ENCODE measurements around the gene ZDHHC14. TPM values are rescaled to one million over a fixed set of nuclear protein-coding genes. Genes with fewer than 3 reads are reported as not detected.
A peak's percentile ranks its signal among the peaks of the same experiment; 100 is the strongest.

Gene ZDHHC14
- total RNA-seq, 1 donor from 2014 or later = 6.8 TPM

DNA sequence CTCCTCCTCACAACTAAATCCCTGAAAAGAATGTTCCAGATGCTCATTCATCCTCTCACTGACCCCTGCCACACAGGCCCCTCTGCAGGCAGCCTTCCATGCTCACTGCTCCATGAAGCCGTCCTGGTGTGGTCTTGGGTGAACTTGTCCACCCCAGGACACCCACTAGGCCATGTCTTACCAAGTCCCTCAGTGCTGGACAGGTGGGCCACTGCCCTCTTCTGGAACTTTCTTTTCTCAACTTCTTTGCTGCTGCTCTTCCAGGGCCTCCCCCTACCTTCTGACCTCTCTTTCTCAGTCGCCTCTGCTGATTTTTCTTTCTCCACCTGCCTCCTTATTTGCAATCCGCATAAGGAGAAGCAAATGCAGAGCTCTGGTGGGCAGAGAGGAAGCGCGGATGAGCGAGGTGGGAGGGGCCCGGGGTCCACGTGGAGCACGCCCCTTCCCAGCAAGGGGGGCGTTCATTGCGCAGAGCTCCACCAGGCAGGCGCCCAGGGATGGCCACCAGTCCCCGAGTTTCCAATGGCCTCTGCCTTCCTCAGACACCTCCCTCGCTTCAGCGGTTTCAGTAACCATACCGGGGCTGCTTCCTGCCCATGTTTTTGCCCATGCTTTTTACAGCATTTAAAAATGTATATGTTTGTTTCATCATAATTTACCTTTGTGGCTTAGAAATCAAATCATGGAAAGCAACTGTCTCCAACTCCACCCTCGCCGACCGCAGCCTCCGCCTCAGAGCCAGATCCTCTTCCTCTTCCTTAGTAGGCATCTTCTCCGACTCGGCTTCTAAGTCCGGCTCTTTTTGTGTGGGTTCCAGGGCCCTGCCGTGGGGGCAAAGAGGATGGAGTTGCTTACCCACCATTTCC is 129.6 kb downstream of the ZDHHC14 start:
- H3K27me3 ChIP-seq (ENCODE audit: control insufficient read depth in 3 of 3, insufficient read depth in 3 of 3, low read length in 3 of 3) = no peaks in the 10 kb centered on the region
- H3K27ac ChIP-seq (ENCODE audit: low read depth, low read length) = no peak overlapping the region
- no peak overlapping the region for H3K9ac ChIP-seq (ENCODE audit: low read depth in 1 of 3, low read length in 3 of 3)
- H3K4me1 ChIP-seq (ENCODE audit: control insufficient read depth in 3 of 3, insufficient read depth in 3 of 3, low read length in 3 of 3) = peaks cover 11 to 20% (median 13%) of the 10 kb centered on the region in 3 donors
- H3K4me3 ChIP-seq (ENCODE audit: low read length in 3 of 3) = no peak overlapping the region
- peaks cover 0 to 2% (median 0%) of the 10 kb centered on the region in 3 donors for H3K36me3 ChIP-seq (ENCODE audit: control insufficient read depth in 3 of 3, insufficient read depth in 3 of 3, low read length in 3 of 3)
- H3K9me3 ChIP-seq (ENCODE audit: control insufficient read depth in 3 of 3, low read length in 3 of 3) = peaks cover 0 to 5% (median 0%) of the 10 kb centered on the region in 3 donors

DNA sequence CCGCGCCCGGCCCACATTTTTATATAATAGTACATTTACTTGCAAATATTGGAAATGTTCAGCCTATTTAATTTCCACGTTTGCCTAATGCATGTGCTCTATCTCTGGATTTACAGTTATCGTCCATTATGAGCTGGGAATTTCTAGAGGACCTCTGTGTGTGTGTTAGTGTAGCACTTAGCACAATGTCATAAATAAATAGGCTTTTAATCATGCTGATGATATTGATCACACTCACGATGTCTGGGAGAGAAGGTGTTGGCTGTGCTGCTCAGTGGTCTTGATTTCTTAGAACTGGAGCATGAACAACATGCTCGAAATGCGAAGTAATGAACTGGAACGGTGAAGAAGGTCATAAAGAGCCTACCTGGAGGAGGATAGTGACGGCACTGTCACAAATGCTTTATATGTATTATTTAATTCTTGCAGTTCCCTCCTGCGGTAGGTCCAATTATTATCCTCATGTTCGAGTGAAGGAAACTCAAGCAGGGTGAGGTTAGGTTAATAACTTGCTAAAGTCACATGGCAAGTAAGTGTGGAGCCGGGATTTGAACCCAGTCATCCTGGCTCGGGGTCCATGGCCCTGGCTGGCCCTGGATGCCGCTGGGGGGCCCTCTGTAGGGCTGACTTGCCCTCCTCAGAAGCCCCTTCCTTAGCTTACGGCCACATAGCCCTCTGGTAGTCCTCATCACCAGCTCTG is 130.8 kb downstream of the ZDHHC14 start:
- Histone ChIP-seq H3K4me3 (ENCODE audit: low read length in 3 of 3) (no peak overlapping the region), H3K36me3 (ENCODE audit: control insufficient read depth in 3 of 3, insufficient read depth in 3 of 3, low read length in 3 of 3) (no peaks in the 10 kb centered on the region)

DNA sequence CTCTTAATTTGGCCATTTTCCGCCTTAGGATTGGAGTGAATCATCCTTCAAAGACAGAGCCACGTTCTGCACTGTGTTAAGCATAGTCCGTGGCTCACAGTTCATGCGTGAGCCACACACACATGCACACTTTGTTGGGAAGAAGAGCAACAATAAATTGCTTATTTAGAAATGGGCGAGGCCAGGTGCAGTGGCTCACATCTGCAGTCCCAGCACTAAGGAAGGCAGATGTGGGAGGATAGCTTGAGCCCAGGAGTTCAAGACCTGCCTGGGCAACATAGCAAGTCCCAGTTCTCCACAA is 131.3 kb downstream of the ZDHHC14 start:
- H3K9ac ChIP-seq (ENCODE audit: low read depth in 1 of 3, low read length in 3 of 3) = no peak overlapping the region
- no peak overlapping the region for H3K4me3 ChIP-seq (ENCODE audit: low read length in 3 of 3)
- peaks cover 11 to 26% (median 13%) of the 10 kb centered on the region in 3 donors for H3K4me1 ChIP-seq (ENCODE audit: control insufficient read depth in 3 of 3, insufficient read depth in 3 of 3, low read length in 3 of 3)
- H3K36me3 ChIP-seq (ENCODE audit: control insufficient read depth in 3 of 3, insufficient read depth in 3 of 3, low read length in 3 of 3) = no peaks in the 10 kb centered on the region
- H3K27ac ChIP-seq (ENCODE audit: low read depth, low read length) = no peak overlapping the region
- H3K9me3 ChIP-seq (ENCODE audit: control insufficient read depth in 3 of 3, low read length in 3 of 3) = no peaks in the 10 kb centered on the region
- H3K27me3 ChIP-seq (ENCODE audit: control insufficient read depth in 3 of 3, insufficient read depth in 3 of 3, low read length in 3 of 3) = no peaks in the 10 kb centered on the region

More for the DNA sequence above, 130.8 kb downstream of the ZDHHC14 start:
- H3K27me3 ChIP-seq (ENCODE audit: control insufficient read depth in 3 of 3, insufficient read depth in 3 of 3, low read length in 3 of 3) = no peaks in the 10 kb centered on the region
- H3K9me3 ChIP-seq (ENCODE audit: control insufficient read depth in 3 of 3, low read length in 3 of 3) = no peaks in the 10 kb centered on the region
- H3K4me1 ChIP-seq (ENCODE audit: control insufficient read depth in 3 of 3, insufficient read depth in 3 of 3, low read length in 3 of 3) = peaks cover 11 to 25% (median 13%) of the 10 kb centered on the region in 3 donors
- no peak overlapping the region for H3K27ac ChIP-seq (ENCODE audit: low read depth, low read length)
- no peak overlapping the region for H3K9ac ChIP-seq (ENCODE audit: low read depth in 1 of 3, low read length in 3 of 3)

DNA sequence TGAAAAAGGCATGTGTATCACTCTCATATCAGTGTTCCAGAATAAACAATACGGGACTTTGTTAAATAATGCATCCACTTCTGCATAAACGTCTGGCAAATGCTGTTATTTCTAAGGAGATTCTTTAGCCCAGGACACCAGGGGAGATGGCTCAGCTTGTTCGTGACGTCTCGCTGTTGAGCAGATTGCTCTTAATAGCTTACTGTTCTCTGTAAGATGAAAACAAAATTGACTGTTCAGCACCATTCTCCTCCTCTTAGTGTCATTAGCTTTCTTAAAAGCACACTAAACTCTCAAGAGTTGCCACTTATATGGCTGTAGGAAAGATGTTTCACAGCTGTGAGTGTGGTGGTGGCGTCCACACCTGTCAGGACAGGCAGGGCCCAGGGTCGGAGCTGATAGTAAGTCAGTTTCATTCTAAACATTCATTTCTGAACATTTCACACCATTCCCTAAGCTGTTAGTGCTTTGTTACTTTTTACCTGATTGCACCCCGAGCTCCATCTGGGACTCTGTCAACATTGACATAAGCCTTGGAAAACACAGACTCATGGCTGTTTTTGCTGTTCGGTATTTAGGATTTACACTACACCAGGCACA is 132.1 kb downstream of the ZDHHC14 start:
- no peak overlapping the region for H3K9ac ChIP-seq (ENCODE audit: low read depth in 1 of 3, low read length in 3 of 3)

DNA sequence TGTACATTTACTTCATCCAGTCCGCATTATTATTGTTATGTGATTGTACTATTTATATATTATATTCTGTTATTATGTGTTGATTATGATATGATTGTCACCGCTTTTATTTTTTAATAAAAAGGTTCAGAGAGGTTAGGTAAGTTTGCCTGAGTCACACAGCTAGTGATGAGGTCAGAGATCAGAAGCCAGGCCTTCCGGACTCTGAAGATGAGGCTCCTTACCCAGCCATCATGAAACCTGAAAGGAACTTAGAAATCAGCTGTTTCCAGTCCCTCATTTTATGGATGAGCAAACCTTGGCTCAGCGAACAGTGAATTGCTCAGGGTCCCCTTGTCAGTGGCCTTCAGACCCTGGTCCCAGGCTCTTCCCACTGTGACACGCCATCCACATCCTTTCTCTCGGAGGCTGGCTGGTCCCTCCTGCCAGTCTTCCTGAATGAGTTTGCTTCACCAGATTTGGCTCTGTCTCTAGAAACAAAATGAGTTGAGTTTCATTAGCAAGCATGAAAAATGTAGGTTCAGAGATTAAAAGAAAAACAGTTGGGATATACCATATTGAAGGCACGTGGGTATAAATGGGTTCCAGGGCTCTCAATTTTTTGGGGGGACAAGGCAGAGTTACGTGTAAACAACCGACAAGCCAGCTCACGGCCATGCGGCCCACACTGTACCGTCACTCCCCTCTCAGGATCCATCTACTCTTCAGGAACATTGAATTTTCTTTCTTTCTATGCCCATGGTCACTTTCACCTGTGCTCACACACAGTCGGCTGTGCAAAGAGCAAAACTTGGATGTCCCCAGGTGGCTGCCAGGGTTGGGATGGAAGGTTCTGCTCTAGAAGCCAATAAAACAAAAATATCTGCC is 132.9 kb downstream of the ZDHHC14 start:
- Histone ChIP-seq H3K4me1 (ENCODE audit: control insufficient read depth in 3 of 3, insufficient read depth in 3 of 3, low read length in 3 of 3) (peaks cover 13 to 29% (median 14%) of the 10 kb centered on the region in 3 donors), H3K9me3 (ENCODE audit: control insufficient read depth in 3 of 3, low read length in 3 of 3) (no peaks in the 10 kb centered on the region), H3K9ac (ENCODE audit: low read depth in 1 of 3, low read length in 3 of 3) (no peak overlapping the region), H3K27ac (ENCODE audit: low read depth, low read length) (no peak overlapping the region), H3K4me3 (ENCODE audit: low read length in 3 of 3) (no peak overlapping the region), H3K27me3 (ENCODE audit: control insufficient read depth in 3 of 3, insufficient read depth in 3 of 3, low read length in 3 of 3) (no peaks in the 10 kb centered on the region), H3K36me3 (ENCODE audit: control insufficient read depth in 3 of 3, insufficient read depth in 3 of 3, low read length in 3 of 3) (no peaks in the 10 kb centered on the region)

More for the DNA sequence above, 132.1 kb downstream of the ZDHHC14 start:
- Histone ChIP-seq H3K27me3 (ENCODE audit: control insufficient read depth in 3 of 3, insufficient read depth in 3 of 3, low read length in 3 of 3) (no peaks in the 10 kb centered on the region), H3K36me3 (ENCODE audit: control insufficient read depth in 3 of 3, insufficient read depth in 3 of 3, low read length in 3 of 3) (no peaks in the 10 kb centered on the region), H3K4me3 (ENCODE audit: low read length in 3 of 3) (no peak overlapping the region), H3K9me3 (ENCODE audit: control insufficient read depth in 3 of 3, low read length in 3 of 3) (no peaks in the 10 kb centered on the region), H3K4me1 (ENCODE audit: control insufficient read depth in 3 of 3, insufficient read depth in 3 of 3, low read length in 3 of 3) (peaks cover 11 to 26% (median 13%) of the 10 kb centered on the region in 3 donors), H3K27ac (ENCODE audit: low read depth, low read length) (no peak overlapping the region)

DNA sequence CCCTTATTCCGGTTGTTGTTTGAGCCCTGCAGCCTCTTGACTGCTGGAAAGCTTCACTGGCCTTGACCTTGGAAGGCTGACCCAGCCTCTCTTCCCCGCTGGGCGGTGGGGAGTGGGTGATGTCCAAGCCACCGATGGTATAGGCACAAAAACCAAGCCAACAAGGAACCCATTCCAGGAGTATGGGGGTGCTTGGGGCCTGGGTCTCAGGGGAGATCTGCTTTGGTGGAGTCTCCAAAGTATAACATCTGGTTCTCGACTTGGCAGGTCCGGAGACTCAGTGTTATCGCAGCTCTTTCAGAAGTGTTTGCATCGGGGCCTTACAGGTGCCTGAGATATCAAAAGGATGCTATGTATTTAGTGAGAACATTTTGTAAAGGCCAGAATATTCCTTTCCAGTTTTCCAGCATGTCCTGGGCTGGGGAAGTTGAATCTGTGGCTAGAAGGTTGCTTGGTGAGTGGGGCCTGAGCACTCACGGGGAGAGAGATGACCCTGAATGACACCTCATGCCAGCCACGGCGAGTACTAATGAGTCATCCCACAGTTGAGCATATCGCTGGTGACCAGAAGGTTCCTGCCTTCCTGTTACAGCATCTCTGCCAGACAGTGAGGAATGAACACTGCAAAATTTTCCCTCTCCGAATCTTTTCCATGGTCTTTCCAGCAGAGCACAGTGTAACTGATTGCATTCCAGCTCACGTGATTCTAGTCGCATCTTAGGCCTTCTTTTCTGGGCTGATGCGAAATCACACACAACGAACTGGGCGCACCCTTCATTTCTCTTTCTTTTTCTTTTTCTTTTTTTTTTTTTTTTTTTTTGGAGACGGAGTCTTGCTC is 133.9 kb downstream of the ZDHHC14 start:
- Histone ChIP-seq H3K27ac (ENCODE audit: low read depth, low read length) (peak overlapping the region; percentile 63), H3K36me3 (ENCODE audit: control insufficient read depth in 3 of 3, insufficient read depth in 3 of 3, low read length in 3 of 3) (no peaks in the 10 kb centered on the region), H3K27me3 (ENCODE audit: control insufficient read depth in 3 of 3, insufficient read depth in 3 of 3, low read length in 3 of 3) (no peaks in the 10 kb centered on the region), H3K4me3 (ENCODE audit: low read length in 3 of 3) (no peak overlapping the region), H3K9me3 (ENCODE audit: control insufficient read depth in 3 of 3, low read length in 3 of 3) (no peaks in the 10 kb centered on the region), H3K9ac (ENCODE audit: low read depth in 1 of 3, low read length in 3 of 3) (no peak overlapping the region), H3K4me1 (ENCODE audit: control insufficient read depth in 3 of 3, insufficient read depth in 3 of 3, low read length in 3 of 3) (peaks cover 18 to 34% (median 19%) of the 10 kb centered on the region in 3 donors)

DNA sequence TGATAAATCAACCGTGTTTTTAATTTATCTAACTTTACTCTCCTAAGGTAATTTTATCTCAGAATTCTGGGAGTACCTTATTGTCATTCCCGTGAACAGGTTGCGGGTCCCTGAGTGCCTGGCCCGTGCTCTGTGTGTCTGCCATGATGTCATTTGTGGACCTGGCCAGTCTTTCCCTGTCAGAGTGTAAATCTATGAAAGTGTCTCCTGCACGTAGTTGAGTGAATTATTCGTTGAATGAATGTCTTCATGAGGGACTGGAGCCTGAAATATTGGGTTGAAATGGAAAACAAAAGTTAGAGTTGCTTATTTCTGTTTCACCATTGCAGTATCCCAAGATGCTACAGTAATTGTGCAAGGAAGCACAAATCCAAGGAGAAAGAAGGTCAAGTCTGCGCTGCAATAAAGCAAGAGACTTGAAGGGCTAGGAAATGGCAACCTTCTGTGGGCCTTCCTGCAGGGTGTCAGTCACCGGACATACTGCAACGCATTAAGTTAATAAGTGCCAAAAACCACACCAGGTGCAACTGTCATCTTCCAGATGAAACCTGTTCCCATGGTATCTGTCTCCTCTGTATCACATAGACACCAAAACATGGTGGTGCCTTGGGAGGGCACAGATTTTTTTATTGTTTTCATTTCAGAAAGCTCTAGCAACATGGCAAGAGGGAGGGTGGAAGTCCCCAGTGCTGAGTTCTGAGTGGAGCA is 135.5 kb downstream of the ZDHHC14 start:
- H3K9me3 ChIP-seq (ENCODE audit: control insufficient read depth in 3 of 3, low read length in 3 of 3) = no peaks in the 10 kb centered on the region
- H3K9ac ChIP-seq (ENCODE audit: low read depth in 1 of 3, low read length in 3 of 3) = no peak overlapping the region
- H3K27me3 ChIP-seq (ENCODE audit: control insufficient read depth in 3 of 3, insufficient read depth in 3 of 3, low read length in 3 of 3) = no peaks in the 10 kb centered on the region
- H3K4me3 ChIP-seq (ENCODE audit: low read length in 3 of 3) = no peak overlapping the region
- H3K4me1 ChIP-seq (ENCODE audit: control insufficient read depth in 3 of 3, insufficient read depth in 3 of 3, low read length in 3 of 3) = peaks cover 18 to 39% (median 21%) of the 10 kb centered on the region in 3 donors
- no peak overlapping the region for H3K27ac ChIP-seq (ENCODE audit: low read depth, low read length)
- no peaks in the 10 kb centered on the region for H3K36me3 ChIP-seq (ENCODE audit: control insufficient read depth in 3 of 3, insufficient read depth in 3 of 3, low read length in 3 of 3)

DNA sequence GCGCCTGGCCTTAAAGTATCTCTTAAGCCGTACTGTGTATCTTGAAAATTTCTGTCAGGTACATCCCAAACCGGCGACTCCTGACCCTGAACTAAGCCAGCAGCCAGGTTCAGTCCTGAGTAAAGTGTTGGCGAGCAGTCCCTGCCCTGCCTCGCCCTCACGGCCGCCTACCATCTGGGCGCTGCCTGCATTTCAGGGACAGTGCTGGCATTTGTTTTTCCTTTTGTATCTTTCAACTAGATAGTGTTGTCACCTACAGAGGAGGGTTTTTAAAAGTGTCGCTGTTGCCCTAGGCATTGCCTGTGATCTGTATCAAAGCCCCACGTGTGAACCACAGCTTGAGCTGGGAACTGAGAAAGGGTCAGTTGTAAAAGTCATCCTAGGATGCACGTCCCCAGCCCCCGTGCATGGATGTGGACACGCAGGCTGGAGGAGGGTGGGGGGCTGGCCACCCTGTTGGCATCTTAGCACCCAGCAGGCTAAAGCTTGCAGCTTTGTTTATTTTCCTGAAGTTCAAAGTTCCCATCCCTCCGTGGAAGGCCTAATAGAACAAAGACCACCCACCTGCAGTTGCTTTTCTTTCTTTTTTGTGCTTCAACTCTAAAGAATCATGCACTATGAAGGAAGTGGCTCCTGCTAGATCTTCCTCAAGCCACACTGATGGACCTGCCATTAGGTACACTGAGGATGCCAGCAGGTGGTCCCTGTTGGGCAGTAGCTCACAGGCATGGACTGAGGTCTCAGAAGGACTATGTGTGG is 136.8 kb downstream of the ZDHHC14 start:
- Histone ChIP-seq H3K27me3 (ENCODE audit: control insufficient read depth in 3 of 3, insufficient read depth in 3 of 3, low read length in 3 of 3) (no peaks in the 10 kb centered on the region), H3K36me3 (ENCODE audit: control insufficient read depth in 3 of 3, insufficient read depth in 3 of 3, low read length in 3 of 3) (no peaks in the 10 kb centered on the region), H3K4me1 (ENCODE audit: control insufficient read depth in 3 of 3, insufficient read depth in 3 of 3, low read length in 3 of 3) (peaks cover 18 to 39% (median 21%) of the 10 kb centered on the region in 3 donors), H3K9ac (ENCODE audit: low read depth in 1 of 3, low read length in 3 of 3) (no peak overlapping the region), H3K27ac (ENCODE audit: low read depth, low read length) (no peak overlapping the region), H3K9me3 (ENCODE audit: control insufficient read depth in 3 of 3, low read length in 3 of 3) (no peaks in the 10 kb centered on the region), H3K4me3 (ENCODE audit: low read length in 3 of 3) (no peak overlapping the region)

All from skeletal muscle tissue (tissue), 4 donors.